ENCODE data around the gene PBRM1. TPM values are rescaled to one million over a fixed set of nuclear protein-coding genes. Genes with fewer than 3 reads are reported as not detected.

PBRM1 gene
- total RNA-seq, 6 experiments from 2014 or later = 17.1 to 36.4 (median 27.2) TPM

DNA sequence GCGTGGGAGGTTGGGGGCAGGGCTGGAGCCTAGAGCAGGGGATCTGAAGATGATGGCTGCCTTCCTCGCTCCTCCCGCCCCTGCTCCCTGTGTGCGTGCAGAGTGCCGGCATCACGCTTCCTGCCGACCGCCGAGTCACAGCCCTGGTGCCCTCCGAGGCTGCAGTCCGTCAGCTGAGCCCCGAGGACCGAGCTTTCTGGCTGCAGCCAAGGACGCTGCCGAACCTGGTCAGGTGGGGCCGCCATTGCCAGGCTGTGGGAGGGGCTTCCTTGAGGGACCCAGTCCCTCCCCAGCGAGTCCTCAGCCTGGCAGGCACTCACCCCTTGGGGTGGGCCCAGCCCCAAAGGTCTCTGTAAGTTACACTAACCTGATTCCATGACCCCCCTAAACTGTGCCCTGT is 173.0 kb downstream of the PBRM1 start:
- no peak for TF ChIP-seq CTCF (IDR thresholded peaks at IDR 0.05)
- no peak for TF ChIP-seq POLR2A (IDR thresholded peaks at IDR 0.05)
- intact Hi-C loops (cut with DNase I) = no loop called here
- H3K4me1 ChIP-seq = no peaks in the 10 kb centered on the region
- H3K4me3 ChIP-seq = no peak overlapping the region
- H3K9me3 ChIP-seq = no peaks in the 10 kb centered on the region
- no peaks in the 10 kb centered on the region for H3K36me3 ChIP-seq
- ATAC-seq (no peak), DNase-seq (no peak)
- H3K27me3 ChIP-seq = no peaks in the 10 kb centered on the region
- no peak overlapping the region for H3K27ac ChIP-seq
- 73% methylated on average over 13 of the region's 17 CpGs for WGBS (ENCODE audit: insufficient coverage, low coverage, low lambda C conversion rate, missing lambda C conversion rate)

DNA sequence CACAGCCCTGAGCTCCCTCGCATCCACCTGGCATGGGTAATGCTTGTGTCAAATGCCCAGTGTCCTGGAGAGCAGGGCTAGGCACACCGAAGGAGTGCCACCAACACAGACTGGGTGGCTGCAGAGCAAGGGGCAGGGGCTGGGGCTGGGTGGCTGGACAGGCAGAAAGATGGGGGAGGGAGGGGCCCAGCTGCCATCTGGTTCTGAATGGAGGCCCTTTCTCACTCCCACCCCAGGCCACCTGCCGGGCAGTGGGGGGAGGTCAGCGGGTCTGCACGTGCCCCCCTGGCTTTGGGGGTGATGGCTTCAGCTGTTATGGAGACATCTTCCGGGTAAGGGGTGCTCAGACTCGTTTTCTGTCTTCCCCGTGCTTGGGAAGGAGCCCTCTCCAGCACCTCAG is 173.6 kb downstream of the PBRM1 start:
- H3K4me1 ChIP-seq = no peaks in the 10 kb centered on the region
- DNase-seq (no peak), ATAC-seq (no peak)
- intact Hi-C loops (cut with DNase I) = no loop called here
- H3K27me3 ChIP-seq = no peaks in the 10 kb centered on the region
- no peaks in the 10 kb centered on the region for H3K36me3 ChIP-seq
- H3K27ac ChIP-seq = no peak overlapping the region
- TF ChIP-seq POLR2A (IDR thresholded peaks at IDR 0.05) (no peak), CTCF (IDR thresholded peaks at IDR 0.05) (no peak)
- no peak overlapping the region for H3K4me3 ChIP-seq
- WGBS (ENCODE audit: insufficient coverage, low coverage, low lambda C conversion rate, missing lambda C conversion rate) = 34% methylated on average over 3 of the region's 8 CpGs
- H3K9me3 ChIP-seq = no peaks in the 10 kb centered on the region

DNA sequence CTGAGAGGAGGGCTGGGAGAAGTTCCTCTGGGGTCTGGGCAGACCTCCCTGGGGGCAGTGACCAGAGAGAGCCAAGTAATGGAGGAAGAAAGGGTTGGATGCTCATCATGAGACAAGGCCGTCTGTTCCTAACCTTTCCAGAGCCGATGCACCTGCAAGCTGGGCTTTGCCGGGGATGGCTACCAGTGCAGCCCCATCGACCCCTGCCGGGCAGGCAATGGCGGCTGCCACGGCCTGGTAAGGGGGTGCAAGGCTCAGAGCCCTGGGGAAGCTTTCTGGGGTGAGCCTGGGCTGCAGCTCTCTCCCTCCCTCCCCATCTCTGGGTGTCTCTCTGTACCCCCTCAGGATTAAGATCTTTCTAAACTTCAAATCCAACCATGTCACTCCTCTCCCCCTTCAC is 174.2 kb downstream of the PBRM1 start:
- TF ChIP-seq POLR2A (IDR thresholded peaks at IDR 0.05) = no peak
- TF ChIP-seq CTCF (IDR thresholded peaks at IDR 0.05) = no peak
- Histone ChIP-seq H3K9me3 (no peaks in the 10 kb centered on the region), H3K27ac (no peak overlapping the region), H3K36me3 (peaks cover 0 to 5% (median 0%) of the 10 kb centered on the region in 4 donors), H3K4me3 (no peak overlapping the region), H3K27me3 (no peaks in the 10 kb centered on the region), H3K4me1 (no peaks in the 10 kb centered on the region)
- no peak for DNase-seq
- 73% methylated on average over 6 of the region's 7 CpGs for WGBS (ENCODE audit: insufficient coverage, low coverage, low lambda C conversion rate, missing lambda C conversion rate)
- intact Hi-C loops (cut with DNase I) = no loop called here
- ATAC-seq = no peak

GRCh38 chr3:52509753-52510328 is 175.9 kb downstream of the PBRM1 start:
- no peak overlapping the region for H3K27ac ChIP-seq
- no peaks in the 10 kb centered on the region for H3K4me1 ChIP-seq
- intact Hi-C loops (cut with DNase I) = no loop called here
- ATAC-seq (no peak), DNase-seq (no peak)
- H3K36me3 ChIP-seq = peaks cover 0 to 5% (median 0%) of the 10 kb centered on the region in 4 donors
- H3K4me3 ChIP-seq = no peak overlapping the region
- no peak for TF ChIP-seq POLR2A (IDR thresholded peaks at IDR 0.05)
- no peaks in the 10 kb centered on the region for H3K9me3 ChIP-seq
- H3K27me3 ChIP-seq = no peaks in the 10 kb centered on the region
- 72% methylated on average over 8 of the region's 12 CpGs for WGBS (ENCODE audit: insufficient coverage, low coverage, low lambda C conversion rate, missing lambda C conversion rate)

GRCh38 chr3:52507359-52507758 is 178.4 kb downstream of the PBRM1 start:
- no peaks in the 10 kb centered on the region for H3K27me3 ChIP-seq
- intact Hi-C loops (cut with DNase I) = no loop called here
- DNase-seq = no peak
- 90% methylated on average over 3 of the region's 5 CpGs for WGBS (ENCODE audit: insufficient coverage, low coverage, low lambda C conversion rate, missing lambda C conversion rate)
- H3K4me1 ChIP-seq = no peaks in the 10 kb centered on the region
- ATAC-seq = no peak
- no peaks in the 10 kb centered on the region for H3K9me3 ChIP-seq
- H3K27ac ChIP-seq = no peak overlapping the region
- H3K4me3 ChIP-seq = no peak overlapping the region
- H3K36me3 ChIP-seq = peaks cover 0 to 5% (median 0%) of the 10 kb centered on the region in 4 donors
- TF ChIP-seq POLR2A (IDR thresholded peaks at IDR 0.05) (no peak), CTCF (IDR thresholded peaks at IDR 0.05) (no peak)
